ENCODE data around the gene BRCA2.

The BRCA2 gene

DNA sequence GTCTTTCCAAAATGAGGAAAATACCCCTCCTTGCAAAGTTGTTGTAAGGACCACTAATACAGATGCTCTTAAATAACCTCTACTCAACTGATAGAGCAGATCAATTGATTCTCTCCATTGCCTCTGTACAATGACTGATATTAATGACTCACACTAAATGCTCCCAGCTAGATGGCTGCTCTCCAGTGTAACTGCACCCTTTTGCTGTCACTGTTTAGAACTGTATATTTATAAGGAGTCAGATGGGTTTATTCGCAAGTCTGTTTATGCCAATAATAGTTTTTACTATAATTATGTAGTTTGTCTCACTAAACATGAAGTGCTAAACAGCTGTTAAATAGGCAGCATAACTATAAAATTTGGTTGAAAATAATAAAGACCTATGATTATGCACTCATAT is 133.7 kb downstream of the BRCA2 start:
- no peak for DNase-seq (ENCODE audit: low read depth)
- H3K4me3 ChIP-seq (ENCODE audit: low read depth, low read length): no peak overlapping the region

Measured in skeletal muscle cell (primary cell).